Upper lobe of left lung (tissue), 6 donors: ENCODE results near the gene TRAPPC4. TPM values are rescaled to one million over a fixed set of nuclear protein-coding genes. Genes with fewer than 3 reads are reported as not detected.
"Not testable (repeated sequence)": the region's sequence is repeated elsewhere in the genome, so short reads cannot be mapped to it uniquely, and the experiment has no call there.

Source experiments
- ATAC-seq, 2 donors: fragments of 200-7000 bp; cut with Tn5 transposase; one replicate each; pipeline ENCODE4 v1.9.1; 2022; ENCODE audit warnings: mild to moderate bottlenecking in 2 of 2, moderate library complexity in 2 of 2; ENCODE audit not compliant: low FRiP score in 2 of 2
- DNase-seq, 2 donors: peaks; one replicate each; pipeline ENCODE4 v3.0.0-alpha.2; 2019 to 2020
- H3K27ac ChIP-seq, 4 donors: fragments of 200-600 bp; sonication (generic); one replicate each; pipeline ENCODE4 v1.5.1; 2016 to 2019
- H3K27me3 ChIP-seq, 4 donors: fragments of 200-600 bp; sonication (generic); one replicate each; pipeline ENCODE4 v1.5.1; 2017 to 2019
- H3K36me3 ChIP-seq, 4 donors: fragments of 200-600 bp; sonication (generic); one replicate each; pipeline ENCODE4 v1.5.1; 2016 to 2019
- H3K4me1 ChIP-seq, 4 donors: fragments of 200-600 bp; sonication (generic); one replicate each; pipeline ENCODE4 v1.5.1; 2018 to 2019
- H3K4me3 ChIP-seq, 4 donors: fragments of 200-600 bp; sonication (generic); one replicate each; pipeline ENCODE4 v1.5.1; 2017 to 2019; ENCODE audit warnings: mild to moderate bottlenecking in 2 of 4, moderate library complexity in 1 of 4
- H3K9me3 ChIP-seq, 4 donors: fragments of 200-600 bp; sonication (generic); one replicate each; pipeline ENCODE4 v1.5.1; 2018 to 2019
- EP300 ChIP-seq, 4 donors: sonication (generic); formaldehyde crosslinking; IDR thresholded peaks; one replicate each; pipeline ENCODE4 v1.5.1; 2017; ENCODE audit warnings: antibody characterized with exemption in 4 of 4, control low read depth in 2 of 4
- POLR2A ChIP-seq, 4 donors: fragments of 450-650 bp; IDR thresholded peaks; one replicate each; pipeline ENCODE4 v1.5.1; 2016 to 2017; ENCODE audit warnings: antibody characterized with exemption in 4 of 4, mild to moderate bottlenecking in 2 of 4
- POLR2AphosphoS5 ChIP-seq, 2 donors: sonication (generic); formaldehyde crosslinking; IDR thresholded peaks; one replicate each; pipeline ENCODE4 v1.5.1; 2017; ENCODE audit warnings: antibody characterized with exemption in 2 of 2
- WGBS, 2 donors: methylation state at CpG; one replicate each; pipeline ENCODE4 v1.1.5; 2017 to 2018; 5-methylcytosine and 5-hydroxymethylcytosine counted together
- total RNA-seq, 6 donors: library from RNA; depleted of rRNA in 4 of 6; stranded (reverse); fragments of >200 nt in 4 of 6; gene quantifications; one replicate each; pipeline versions ENCODE4 v1.1.0 to v1.2.1, GENCODE V29; 2016 to 2021
- TF ChIP-seq, protein P1 (sequence below), 6 experiments: fragments of 450-650 bp in 4 of 6; fragments of 200-600 bp in 2 of 6; sonication (generic) in 2 of 6; IDR thresholded peaks; one replicate each; pipeline ENCODE4 v1.5.1; 2016 to 2019; ENCODE audit warnings: antibody characterized with exemption in 6 of 6
- donor health status: DM: no; HTN: no; CAD: no; lungs with moderate emphysema.
- donor health status: DM: no; HTN: yes; CAD: no; lungs with severe emphysema.

The TRAPPC4 gene
- total RNA-seq, 6 donors from 2014 or later: 44.2 to 77.5 (median 63.6) TPM

DNA sequence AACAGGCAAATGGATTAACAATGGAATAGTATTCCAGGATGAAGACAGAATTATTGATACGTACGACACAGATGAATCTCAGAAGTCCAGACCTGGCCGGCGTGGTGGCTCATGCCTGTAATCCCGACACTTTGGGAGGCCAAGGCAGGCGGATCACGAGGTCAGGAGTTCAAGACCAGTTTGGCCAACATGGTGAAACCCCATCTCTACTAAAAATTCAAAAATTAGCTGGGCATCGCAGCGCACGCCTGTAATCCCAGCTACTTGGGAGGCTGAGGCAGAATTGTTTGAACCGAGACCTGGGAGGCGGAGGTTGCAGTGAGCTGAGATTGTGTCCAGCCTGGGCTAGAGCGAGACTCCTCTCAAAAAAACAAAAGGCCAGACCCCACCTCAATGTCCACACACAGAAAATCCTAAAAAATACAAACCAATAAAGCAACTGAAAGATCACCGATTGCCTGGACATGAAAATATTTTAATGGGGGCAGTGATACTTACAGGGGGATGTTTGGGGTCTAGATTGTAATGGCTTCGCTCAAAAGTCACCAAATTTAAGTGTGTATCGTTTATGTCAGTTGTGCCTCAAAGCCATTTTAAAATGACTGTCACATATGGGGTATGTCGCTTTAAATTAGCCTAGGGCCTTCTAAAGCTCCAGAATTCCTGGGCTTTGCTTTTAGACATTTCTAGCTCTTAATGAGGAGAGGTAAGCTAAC lies 4.2 kb upstream of the TRAPPC4 start:
- WGBS, 2 donors: 96% methylated on average over 17 of the region's 17 CpGs
- no peak for ATAC-seq
- Histone ChIP-seq H3K9me3 (no peaks in the 10 kb centered on the region), H3K36me3 (peaks cover 21 to 75% (median 50%) of the 10 kb centered on the region in 4 donors), H3K4me3 (no peak overlapping the region), H3K4me1 (peaks cover 17 to 21% (median 19%) of the 10 kb centered on the region in 4 donors), H3K27me3 (no peaks in the 10 kb centered on the region), H3K27ac (no peak overlapping the region)
- no peak for DNase-seq
- TF ChIP-seq EP300 (IDR thresholded peaks at IDR 0.05): no peak
- TF ChIP-seq, protein P1, sequence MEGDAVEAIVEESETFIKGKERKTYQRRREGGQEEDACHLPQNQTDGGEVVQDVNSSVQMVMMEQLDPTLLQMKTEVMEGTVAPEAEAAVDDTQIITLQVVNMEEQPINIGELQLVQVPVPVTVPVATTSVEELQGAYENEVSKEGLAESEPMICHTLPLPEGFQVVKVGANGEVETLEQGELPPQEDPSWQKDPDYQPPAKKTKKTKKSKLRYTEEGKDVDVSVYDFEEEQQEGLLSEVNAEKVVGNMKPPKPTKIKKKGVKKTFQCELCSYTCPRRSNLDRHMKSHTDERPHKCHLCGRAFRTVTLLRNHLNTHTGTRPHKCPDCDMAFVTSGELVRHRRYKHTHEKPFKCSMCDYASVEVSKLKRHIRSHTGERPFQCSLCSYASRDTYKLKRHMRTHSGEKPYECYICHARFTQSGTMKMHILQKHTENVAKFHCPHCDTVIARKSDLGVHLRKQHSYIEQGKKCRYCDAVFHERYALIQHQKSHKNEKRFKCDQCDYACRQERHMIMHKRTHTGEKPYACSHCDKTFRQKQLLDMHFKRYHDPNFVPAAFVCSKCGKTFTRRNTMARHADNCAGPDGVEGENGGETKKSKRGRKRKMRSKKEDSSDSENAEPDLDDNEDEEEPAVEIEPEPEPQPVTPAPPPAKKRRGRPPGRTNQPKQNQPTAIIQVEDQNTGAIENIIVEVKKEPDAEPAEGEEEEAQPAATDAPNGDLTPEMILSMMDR (IDR thresholded peaks at IDR 0.05): no peak
- no peak for TF ChIP-seq POLR2A (IDR thresholded peaks at IDR 0.05)
- TF ChIP-seq POLR2AphosphoS5 (IDR thresholded peaks at IDR 0.05): no peak

DNA sequence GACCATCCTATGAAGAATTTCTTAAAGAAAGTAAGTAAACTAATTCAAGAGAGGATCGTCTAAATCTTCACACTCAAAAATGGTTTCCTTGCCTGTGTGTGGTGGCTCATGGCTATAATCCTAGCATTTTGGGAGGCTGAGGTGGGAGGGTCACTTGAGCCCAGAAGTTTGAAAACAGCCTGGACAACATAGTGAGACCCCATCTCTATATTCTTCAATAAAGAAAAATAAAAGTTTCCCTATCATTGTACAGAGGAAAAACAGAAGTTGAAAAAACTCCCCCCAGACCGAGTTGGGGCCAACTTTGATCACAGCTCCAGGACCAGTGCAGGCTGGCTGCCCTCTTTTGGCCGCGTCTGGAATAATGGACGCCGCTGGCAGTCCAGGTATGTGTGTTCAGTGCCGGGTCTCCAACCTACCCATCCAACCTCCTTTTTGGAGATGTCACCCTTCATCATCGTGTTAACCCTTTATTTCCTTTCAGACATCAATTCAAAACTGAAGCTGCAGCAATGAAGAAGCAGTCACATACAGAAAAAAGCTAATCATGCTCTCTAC lies 3.4 kb upstream of the TRAPPC4 start:
- TF ChIP-seq POLR2AphosphoS5 (IDR thresholded peaks at IDR 0.05): no peak
- no peak for TF ChIP-seq EP300 (IDR thresholded peaks at IDR 0.05)
- TF ChIP-seq POLR2A (IDR thresholded peaks at IDR 0.05): no peak
- TF ChIP-seq, protein P1 (IDR thresholded peaks at IDR 0.05): no peak
- no peak for DNase-seq
- Histone ChIP-seq H3K36me3 (peaks cover 21 to 67% (median 50%) of the 10 kb centered on the region in 4 donors), H3K4me1 (peaks cover 25 to 29% (median 26%) of the 10 kb centered on the region in 4 donors), H3K4me3 (no peak overlapping the region), H3K9me3 (no peaks in the 10 kb centered on the region), H3K27me3 (no peaks in the 10 kb centered on the region), H3K27ac (no peak overlapping the region)
- 72 to 74% methylated on average over 8 of the region's 8 CpGs for WGBS, 2 donors
- no peak for ATAC-seq

DNA sequence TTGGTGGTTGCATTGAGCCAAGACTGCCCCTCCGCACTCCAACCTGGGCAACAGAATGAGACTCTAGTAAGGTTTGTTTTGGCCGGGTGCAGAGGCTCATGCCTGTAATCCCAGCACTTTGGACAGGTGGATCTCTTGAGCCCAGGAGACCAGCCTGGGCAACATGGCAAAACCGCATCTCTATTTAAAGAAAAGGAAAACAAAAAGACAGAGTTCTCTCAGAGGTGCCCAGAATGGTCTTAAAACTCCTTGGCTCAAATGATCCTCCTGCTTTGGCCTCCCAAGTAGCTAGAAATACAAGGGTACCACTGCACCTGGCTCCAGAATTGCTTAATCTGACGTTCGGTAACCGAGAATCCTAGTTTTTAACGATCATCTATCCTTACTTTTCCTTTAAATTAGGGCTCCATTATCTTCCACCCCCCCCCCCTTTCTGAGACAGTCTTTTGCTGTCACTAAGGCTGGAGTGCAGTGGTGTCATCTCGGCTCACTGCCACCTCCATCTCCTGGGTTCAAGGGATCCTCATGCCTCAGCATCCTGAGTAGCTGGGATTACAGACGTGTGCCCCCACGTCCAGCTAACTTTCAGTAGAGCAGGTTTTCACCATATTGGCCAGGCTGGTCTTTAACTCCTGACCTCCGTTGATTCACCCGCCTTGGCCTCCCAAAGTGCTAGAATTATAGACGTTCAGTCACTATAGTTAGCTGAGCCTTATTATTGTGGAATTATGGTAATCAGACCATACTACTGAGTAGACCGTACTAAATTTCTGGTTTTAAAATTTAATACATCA lies 2.2 kb upstream of the TRAPPC4 start:
- TF ChIP-seq POLR2AphosphoS5 (IDR thresholded peaks at IDR 0.05): no peak
- TF ChIP-seq EP300 (IDR thresholded peaks at IDR 0.05): no peak
- TF ChIP-seq POLR2A (IDR thresholded peaks at IDR 0.05): no peak
- TF ChIP-seq, protein P1 (IDR thresholded peaks at IDR 0.05): no peak
- peaks cover 21 to 60% (median 42%) of the 10 kb centered on the region in 4 donors for H3K36me3 ChIP-seq

DNA sequence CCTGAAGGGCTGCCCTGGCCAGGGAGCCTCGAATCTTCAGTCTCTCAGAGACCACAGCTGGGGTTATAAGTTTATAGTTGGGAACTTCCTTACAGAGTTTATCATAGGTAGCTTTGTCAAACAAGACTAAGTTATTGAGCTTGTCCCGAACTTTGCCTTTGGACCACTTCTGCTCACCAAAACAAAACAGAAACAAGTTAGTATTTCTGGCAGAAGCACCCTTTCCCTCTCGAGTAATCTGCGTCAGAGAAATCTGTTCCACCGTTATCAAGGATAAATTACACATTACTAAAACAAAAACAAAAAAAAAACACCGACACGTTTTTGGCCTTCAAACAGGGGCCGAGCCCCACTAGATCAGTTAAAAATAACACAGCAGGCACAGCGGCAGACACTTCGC lies 1.2 kb upstream of the TRAPPC4 start:
- H3K9me3 ChIP-seq, ATAC-seq, DNase-seq, H3K27me3 ChIP-seq: not testable (repeated sequence)
- 3 to 5% methylated on average over 10 of the region's 10 CpGs for WGBS, 2 donors
- peak overlapping the region; percentile 93 to 100 (median 95) for H3K27ac ChIP-seq
- H3K4me3 ChIP-seq: peak overlapping the region; percentile 75 to 97 (median 82)
- H3K36me3 ChIP-seq: peaks cover 21 to 60% (median 42%) of the 10 kb centered on the region in 4 donors
- H3K4me1 ChIP-seq: peaks cover 39 to 42% (median 39%) of the 10 kb centered on the region in 4 donors

More for the DNA sequence above, 2.2 kb upstream of the TRAPPC4 start:
- 77 to 82% methylated on average over 13 to 14 of the region's 14 CpGs for WGBS, 2 donors
- DNase-seq: no peak
- Histone ChIP-seq H3K4me3 (peak overlapping the region in 1 of 4 donors; percentile 84), H3K9me3 (no peaks in the 10 kb centered on the region), H3K27ac (peak overlapping the region in 2 of 4 donors; percentile 93 to 97), H3K4me1 (peaks cover 35 to 39% (median 38%) of the 10 kb centered on the region in 4 donors), H3K27me3 (no peaks in the 10 kb centered on the region)
- ATAC-seq: no peak

DNA sequence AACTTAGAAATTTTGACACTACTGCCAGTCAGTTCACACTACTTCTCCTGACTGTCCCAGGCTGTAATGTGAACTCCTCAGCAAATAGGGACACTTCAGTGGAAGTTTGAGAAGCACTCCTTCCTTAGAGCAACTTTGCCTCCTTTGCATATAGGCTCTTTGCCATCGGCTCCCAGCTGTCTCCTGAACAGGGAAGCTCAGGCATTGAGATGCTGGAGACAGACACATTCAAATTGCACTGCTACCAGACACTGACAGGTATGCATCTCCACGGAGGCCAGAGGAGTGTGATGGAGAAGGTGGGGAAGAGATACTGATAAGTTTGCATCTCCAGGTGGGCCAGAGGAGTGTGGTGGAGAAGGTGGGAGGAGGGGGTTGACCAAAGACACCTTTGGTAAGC lies 1.4 kb downstream of the TRAPPC4 start:
- 35 to 58% methylated on average over 2 of the region's 2 CpGs for WGBS, 2 donors
- Histone ChIP-seq H3K36me3 (peaks cover 11 to 62% (median 31%) of the 10 kb centered on the region in 4 donors), H3K4me3 (peak overlapping the region in 2 of 4 donors; percentile 84 to 97), H3K27me3 (no peaks in the 10 kb centered on the region), H3K9me3 (no peaks in the 10 kb centered on the region), H3K27ac (peak overlapping the region in 3 of 4 donors; percentile 93 to 97 (median 93)), H3K4me1 (peaks cover 39 to 47% (median 45%) of the 10 kb centered on the region in 4 donors)
- ATAC-seq: no peak
- no peak for DNase-seq
- TF ChIP-seq POLR2A (IDR thresholded peaks at IDR 0.05) (no peak), EP300 (IDR thresholded peaks at IDR 0.05) (no peak), POLR2AphosphoS5 (IDR thresholded peaks at IDR 0.05) (no peak)
- TF ChIP-seq, protein P1 (IDR thresholded peaks at IDR 0.05): no peak
